HepG2 (cell line): ENCODE data around the gene NPW. TPM values are rescaled to one million over a fixed set of nuclear protein-coding genes. Genes with fewer than 3 reads are reported as not detected.

ENCODE experiments used
- AGO2 ChIP-seq: fragments of 200-400 bp; formaldehyde crosslinking; optimal IDR thresholded peaks from 2 replicates; pipeline ENCODE3; 2017; ENCODE audit warnings: mild to moderate bottlenecking, low read depth, low read length, moderate library complexity
- ARNT ChIP-seq: fragments of 450-650 bp; IDR thresholded peaks from 2 replicates; pipeline ENCODE4 v1.6.1; 2017
- ATF4 ChIP-seq, 2 experiments: fragments of 450-650 bp in 1 of 2; sonication (generic) in 1 of 2; formaldehyde crosslinking; IDR thresholded peaks; 2 replicates each; pipeline versions ENCODE4 v1.5.0 to v1.8.0; 2020 to 2022; ENCODE audit warnings: mild to moderate bottlenecking in 1 of 2, missing genetic modification reagents in 1 of 2
- CBX1 ChIP-seq: IDR thresholded peaks from one replicate; pipeline ENCODE4 v1.6.1; 2016; ENCODE audit warnings: antibody characterized with exemption, low read depth
- DMAP1 ChIP-seq: IDR thresholded peaks from 2 replicates; pipeline ENCODE4 v1.6.1; 2016
- DRAP1 ChIP-seq: IDR thresholded peaks from 2 replicates; pipeline ENCODE4 v1.6.1; 2016; ENCODE audit warnings: missing genetic modification reagents, missing compliant biosample characterization
- E2F2 ChIP-seq: sonication (generic); formaldehyde crosslinking; IDR thresholded peaks from 2 replicates; pipeline ENCODE4 v1.4.0; 2020; ENCODE audit warnings: missing genetic modification reagents, borderline replicate concordance
- FOXA1 ChIP-seq, 2 experiments: fragments of 450-650 bp in 1 of 2; sonication (generic) in 1 of 2; formaldehyde crosslinking in 1 of 2; IDR thresholded peaks; 2 replicates each; pipeline versions ENCODE4 v1.4.0 to v1.6.1; 2016 to 2020; ENCODE audit warnings: missing genetic modification reagents in 1 of 2
- HES4 ChIP-seq: sonication (generic); formaldehyde crosslinking; IDR thresholded peaks from 2 replicates; pipeline ENCODE4 v1.9.0; 2021; ENCODE audit warnings: mild to moderate bottlenecking, missing genetic modification reagents, borderline replicate concordance
- HNRNPLL ChIP-seq: fragments of 200-400 bp; formaldehyde crosslinking; IDR thresholded peaks from 2 replicates; pipeline ENCODE4 v1.6.1; 2017; ENCODE audit warnings: mild to moderate bottlenecking, low read depth, low read length; ENCODE audit not compliant: poor library complexity, severe bottlenecking
- IRF2 ChIP-seq: IDR thresholded peaks from 2 replicates; pipeline ENCODE4 v1.6.1; 2018; ENCODE audit warnings: missing genetic modification reagents, missing compliant biosample characterization
- KDM3A ChIP-seq: IDR thresholded peaks from 2 replicates; pipeline ENCODE4 v1.6.1; 2018; ENCODE audit warnings: low read depth, missing compliant biosample characterization
- KDM5A ChIP-seq: fragments of 200-600 bp; sonication (generic); IDR thresholded peaks from 2 replicates; pipeline ENCODE4 v1.7.0; 2018; ENCODE audit warnings: antibody characterized with exemption, mild to moderate bottlenecking, low read length, borderline replicate concordance
- LCORL ChIP-seq, 2 experiments: fragments of 450-650 bp in 1 of 2; sonication (generic) in 1 of 2; formaldehyde crosslinking in 1 of 2; IDR thresholded peaks; 2 replicates each; pipeline versions ENCODE4 v1.5.0 to v1.6.1; 2017 to 2020; ENCODE audit warnings: antibody characterized with exemption in 1 of 2, missing genetic modification reagents in 1 of 2
- MIER3 ChIP-seq: IDR thresholded peaks from 2 replicates; pipeline ENCODE4 v1.6.1; 2016; ENCODE audit warnings: missing compliant biosample characterization, borderline replicate concordance
- MXI1 ChIP-seq: IDR thresholded peaks from 3 replicates; pipeline ENCODE4 v1.6.1; 2012; ENCODE audit warnings: low read depth, low read length, inconsistent platforms, borderline replicate concordance
- PHF21A ChIP-seq: sonication (generic); formaldehyde crosslinking; IDR thresholded peaks from 2 replicates; pipeline ENCODE4 v1.5.0; 2020; ENCODE audit warnings: mild to moderate bottlenecking, missing genetic modification reagents
- RBM22 ChIP-seq: fragments of 200-400 bp; formaldehyde crosslinking; optimal IDR thresholded peaks from 2 replicates; pipeline ENCODE3; 2017; ENCODE audit warnings: mild to moderate bottlenecking, low read length, moderate library complexity
- TBX3 ChIP-seq: fragments of 450-650 bp; IDR thresholded peaks from 2 replicates; pipeline ENCODE4 v1.6.1; 2017; ENCODE audit warnings: antibody characterized with exemption, mild to moderate bottlenecking, inconsistent platforms, borderline replicate concordance
- TCF12 ChIP-seq, 2 experiments: fragments of 450-650 bp in 1 of 2; sonication (generic) in 1 of 2; formaldehyde crosslinking in 1 of 2; IDR thresholded peaks; 2 replicates each; pipeline versions ENCODE4 v1.6.1 to v1.8.0; 2017 to 2022; ENCODE audit warnings: antibody characterized with exemption in 1 of 2, mild to moderate bottlenecking in 1 of 2, missing genetic modification reagents in 1 of 2, moderate library complexity in 1 of 2
- THRA ChIP-seq: sonication (generic); formaldehyde crosslinking; IDR thresholded peaks from 2 replicates; pipeline ENCODE4 v1.4.0; 2020; ENCODE audit warnings: missing genetic modification reagents, borderline replicate concordance
- ZBTB8A ChIP-seq: sonication (generic); formaldehyde crosslinking; IDR thresholded peaks from 2 replicates; pipeline ENCODE4 v1.4.0; 2020; ENCODE audit warnings: mild to moderate bottlenecking, low read depth, missing genetic modification reagents, borderline replicate concordance
- ZNF333 ChIP-seq: sonication (generic); formaldehyde crosslinking; IDR thresholded peaks from 2 replicates; pipeline ENCODE4 v1.4.0; 2020; ENCODE audit warnings: mild to moderate bottlenecking, missing genetic modification reagents, borderline replicate concordance
- ZNF335 ChIP-seq: sonication (generic); formaldehyde crosslinking; IDR thresholded peaks from 2 replicates; pipeline ENCODE4 v1.4.0; 2020; ENCODE audit warnings: missing genetic modification reagents
- ZNF749 ChIP-seq: sonication (generic); formaldehyde crosslinking; IDR thresholded peaks from 2 replicates; pipeline ENCODE4 v1.8.0; 2022; ENCODE audit warnings: mild to moderate bottlenecking, missing genetic modification reagents, moderate library complexity, borderline replicate concordance
- polyA plus RNA-seq, 8 experiments: library from polyadenylated mRNA; depleted of rRNA in 3 of 8; stranded (reverse) in 7 of 8; unstranded in 1 of 8; fragments of >200 nt; fragmentation: Illumina TruSeq in 4 of 8; extraction: Trizol in 4 of 8; gene quantifications; 2 replicates each; pipeline versions ENCODE4 v1.2.1 to v1.2.3, GENCODE V29; 2011 to 2016; ENCODE audit warnings: low read depth in 4 of 8, missing spikeins in 1 of 8, mixed read lengths in 1 of 8; ENCODE audit not compliant: insufficient read depth in 1 of 8
- total RNA-seq, 5 experiments: library from RNA; depleted of rRNA; stranded (reverse); fragments of >200 nt; fragmentation: Illumina TruSeq; extraction: Trizol; gene quantifications; 2 replicates each; pipeline ENCODE4 v1.2.3, GENCODE V29; 2016; ENCODE audit warnings: low read depth in 1 of 5

NPW gene
- total and polyA plus RNA-seq, 2 of the 13 experiments (the other 11 are each of a cell fraction or from before 2014, with no cell fraction given): 0.24 to 0.97 TPM

GRCh38 chr16:2039274-2040031, 19.9 kb downstream of the NPW start (continued):
- TF ChIP-seq AGO2 (peak; percentile 85), DMAP1 (CRISPR knock-in tag) (no peak; the same call in 1 of the 2 replicates), ZNF335 (CRISPR knock-in tag) (0 out of 2 replicates have a peak, but pooled peaks have one; percentile 33), KDM3A (no peak), MIER3 (CRISPR knock-in tag) (peak; percentile 81; the same call in 1 of the 2 replicates), TBX3 (peak; percentile 25; the same call in 1 of the 2 replicates), ATF4 (CRISPR knock-in tag; IDR thresholded peaks at IDR 0.05) (no peak), CBX1 (peak; percentile 48), ZNF333 (CRISPR knock-in tag) (no peak), KDM5A (no peak), FOXA1 (IDR thresholded peaks at IDR 0.05) (no peak), FOXA1 (CRISPR knock-in tag; IDR thresholded peaks at IDR 0.05) (peak; percentile 76; the same call in 1 of the 2 replicates), TCF12 (IDR thresholded peaks at IDR 0.05) (no peak), TCF12 (CRISPR knock-in tag; IDR thresholded peaks at IDR 0.05) (peak; percentile 86), ZBTB8A (CRISPR knock-in tag) (no peak), ARNT (no peak), PHF21A (CRISPR knock-in tag) (peak; percentile 94), MXI1 (peak; percentile 51; the same call in 1 of the 3 replicates), HES4 (0 out of 2 replicates have a peak, but pooled peaks have one; percentile 43), RBM22 (peak; percentile 49), LCORL (IDR thresholded peaks at IDR 0.05) (no peak), LCORL (CRISPR knock-in tag; IDR thresholded peaks at IDR 0.05) (peak; percentile 96), HNRNPLL (peak; percentile 26), THRA (CRISPR knock-in tag) (peak; percentile 65; the same call in 1 of the 2 replicates), IRF2 (CRISPR knock-in tag) (0 out of 2 replicates have a peak, but pooled peaks have one; percentile 52), E2F2 (CRISPR knock-in tag) (no peak), DRAP1 (CRISPR knock-in tag) (peak; percentile 42; the same call in 1 of the 2 replicates), ZNF749 (CRISPR knock-in tag) (peak; percentile 80)
